HUES6 (cell line): ENCODE data around the gene CD99.

Experiments used
- H3K27ac ChIP-seq: 2 replicates; pipeline ENCODE4 v1.7.0; 2013; ENCODE audit warnings: low read depth, mild to moderate bottlenecking, low read length, inconsistent platforms
- H3K27me3 ChIP-seq: 2 replicates; pipeline ENCODE4 v1.6.1; 2013; ENCODE audit warnings: low read length; ENCODE audit not compliant: control insufficient read depth, insufficient read depth
- H3K36me3 ChIP-seq: 2 replicates; pipeline ENCODE4 v1.6.1; 2013; ENCODE audit warnings: low read length; ENCODE audit not compliant: control insufficient read depth, insufficient read depth
- H3K4me1 ChIP-seq: 2 replicates; pipeline ENCODE4 v1.6.1; 2013; ENCODE audit warnings: low read length; ENCODE audit not compliant: control insufficient read depth, insufficient read depth
- H3K4me3 ChIP-seq: 2 replicates; pipeline ENCODE4 v1.5.1; 2013; ENCODE audit warnings: low read depth, low read length
- H3K9ac ChIP-seq: one replicate; pipeline ENCODE4 v1.6.1; 2013; ENCODE audit warnings: mild to moderate bottlenecking, low read length
- H3K9me3 ChIP-seq: 2 replicates; pipeline ENCODE4 v1.6.1; 2013; ENCODE audit warnings: low read depth, low read length; ENCODE audit not compliant: control insufficient read depth, insufficient read depth

CD99 gene

GRCh38 chrX:2689773-2690666 lies 1.1 kb upstream of the CD99 start:
- no peaks in the 10 kb centered on the region for H3K36me3 ChIP-seq
- no peak overlapping the region for H3K9ac ChIP-seq
- H3K9me3 ChIP-seq = no peaks in the 10 kb centered on the region
- H3K4me3 ChIP-seq = peak overlapping the region; percentile 90
- peaks cover 22% of the 10 kb centered on the region; the same call in 1 of the 2 replicates for H3K4me1 ChIP-seq
- H3K27ac ChIP-seq = no peak overlapping the region
- peaks cover 55% of the 10 kb centered on the region for H3K27me3 ChIP-seq

- Histone ChIP-seq H3K27me3 (peaks cover 61% of the 10 kb centered on the region), H3K4me1 (peaks cover 22% of the 10 kb centered on the region; the same call in 1 of the 2 replicates), H3K4me3 (peak overlapping the region; percentile 90), H3K36me3 (no peaks in the 10 kb centered on the region), H3K9me3 (no peaks in the 10 kb centered on the region), H3K27ac (no peak overlapping the region; the same call in 1 of the 2 replicates), H3K9ac (peak overlapping the region; percentile 87)
Measured at GRCh38 chrX:2691543-2692220, 587 bp downstream of the CD99 start.

- peak overlapping the region; percentile 87 for H3K9ac ChIP-seq
- H3K9me3 ChIP-seq = no peaks in the 10 kb centered on the region
Measured at GRCh38 chrX:2692221-2693112, 1.4 kb downstream of the CD99 start.

GRCh38 chrX:2693113-2694002 lies 2.3 kb downstream of the CD99 start:
- Histone ChIP-seq H3K9me3 (no peaks in the 10 kb centered on the region), H3K9ac (no peak overlapping the region), H3K36me3 (no peaks in the 10 kb centered on the region), H3K4me3 (peak overlapping the region; percentile 90; the same call in 1 of the 2 replicates), H3K27ac (no peak overlapping the region), H3K27me3 (peaks cover 61% of the 10 kb centered on the region), H3K4me1 (peaks cover 28% of the 10 kb centered on the region; the same call in 1 of the 2 replicates)

More at GRCh38 chrX:2692221-2693112, 1.4 kb downstream of the CD99 start:
- no peak overlapping the region; the same call in 1 of the 2 replicates for H3K27ac ChIP-seq
- no peaks in the 10 kb centered on the region for H3K36me3 ChIP-seq
- peaks cover 61% of the 10 kb centered on the region for H3K27me3 ChIP-seq
- H3K4me1 ChIP-seq = peaks cover 28% of the 10 kb centered on the region; the same call in 1 of the 2 replicates
- H3K4me3 ChIP-seq = peak overlapping the region; percentile 90

- no peak overlapping the region for H3K4me3 ChIP-seq
- no peak overlapping the region for H3K9ac ChIP-seq
- H3K27ac ChIP-seq = no peak overlapping the region
- H3K36me3 ChIP-seq = no peaks in the 10 kb centered on the region
- H3K9me3 ChIP-seq = no peaks in the 10 kb centered on the region
- peaks cover 27% of the 10 kb centered on the region; the same call in 1 of the 2 replicates for H3K4me1 ChIP-seq
- peaks cover 56% of the 10 kb centered on the region for H3K27me3 ChIP-seq
Measured at GRCh38 chrX:2694914-2695267, 3.8 kb downstream of the CD99 start.

- H3K27ac ChIP-seq = no peak overlapping the region
- H3K4me1 ChIP-seq = peaks cover 22% of the 10 kb centered on the region; the same call in 1 of the 2 replicates
Measured at GRCh38 chrX:2696698-2697215, 5.7 kb downstream of the CD99 start.

GRCh38 chrX:2697306-2697705 lies 6.2 kb downstream of the CD99 start:
- Histone ChIP-seq H3K4me1 (peaks cover 22% of the 10 kb centered on the region; the same call in 1 of the 2 replicates), H3K4me3 (no peak overlapping the region), H3K27me3 (peaks cover 32% of the 10 kb centered on the region), H3K36me3 (no peaks in the 10 kb centered on the region; the same call in 1 of the 2 replicates), H3K9ac (no peak overlapping the region), H3K27ac (no peak overlapping the region), H3K9me3 (no peaks in the 10 kb centered on the region)

More at GRCh38 chrX:2696698-2697215, 5.7 kb downstream of the CD99 start:
- Histone ChIP-seq H3K36me3 (no peaks in the 10 kb centered on the region; the same call in 1 of the 2 replicates), H3K9ac (no peak overlapping the region), H3K27me3 (peaks cover 38% of the 10 kb centered on the region), H3K4me3 (no peak overlapping the region), H3K9me3 (no peaks in the 10 kb centered on the region)

- Histone ChIP-seq H3K36me3 (no peaks in the 10 kb centered on the region; the same call in 1 of the 2 replicates), H3K9ac (no peak overlapping the region), H3K4me1 (peaks cover 18% of the 10 kb centered on the region; the same call in 1 of the 2 replicates), H3K27me3 (peaks cover 27% of the 10 kb centered on the region), H3K9me3 (no peaks in the 10 kb centered on the region), H3K4me3 (no peak overlapping the region), H3K27ac (no peak overlapping the region)
Measured at GRCh38 chrX:2697741-2698299, 6.7 kb downstream of the CD99 start.

- peaks cover 21% of the 10 kb centered on the region for H3K4me1 ChIP-seq
- no peak overlapping the region for H3K27ac ChIP-seq
Measured at GRCh38 chrX:2698604-2699003, 7.5 kb downstream of the CD99 start.

More at GRCh38 chrX:2698604-2699003, 7.5 kb downstream of the CD99 start:
- no peak overlapping the region for H3K9ac ChIP-seq
- H3K9me3 ChIP-seq = no peaks in the 10 kb centered on the region
- H3K27me3 ChIP-seq = peaks cover 19% of the 10 kb centered on the region
- no peak overlapping the region for H3K4me3 ChIP-seq
- H3K36me3 ChIP-seq = no peaks in the 10 kb centered on the region; the same call in 1 of the 2 replicates
